NCI-H748 (cell line): ENCODE measurements around the gene HDAC4.

Experiments
- DNase-seq: peaks from one replicate; lab custom pipeline; 2025; ENCODE audit not compliant: unreplicated experiment; lab: John Stamatoyannopoulos, UW

The HDAC4 gene

GRCh38 chr2:239133945-239134570, 266.8 kb downstream of the HDAC4 start:
- DNase-seq = no peak

DNA sequence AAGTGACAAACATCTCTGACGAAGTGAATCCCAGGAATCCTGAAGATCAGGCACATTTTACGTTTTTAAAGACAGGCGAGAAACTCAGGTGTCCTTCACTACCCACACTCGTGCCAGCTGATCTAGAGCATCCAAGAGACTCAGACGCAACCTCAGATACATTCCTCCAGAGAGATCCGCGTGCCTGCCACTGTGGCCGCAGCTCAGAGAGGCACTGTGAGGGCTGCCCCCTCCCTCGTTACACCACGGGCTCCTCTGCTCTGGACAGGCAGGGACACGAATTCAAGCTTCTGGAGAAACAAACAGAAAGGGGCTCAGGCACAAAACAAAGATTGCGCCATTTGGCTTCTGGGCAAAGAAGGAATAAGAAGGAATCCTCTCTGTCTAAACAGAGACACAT, 268.0 kb downstream of the HDAC4 start:
- no peak for DNase-seq

GRCh38 chr2:239132156-239132709, 268.6 kb downstream of the HDAC4 start:
- DNase-seq = no peak

DNA sequence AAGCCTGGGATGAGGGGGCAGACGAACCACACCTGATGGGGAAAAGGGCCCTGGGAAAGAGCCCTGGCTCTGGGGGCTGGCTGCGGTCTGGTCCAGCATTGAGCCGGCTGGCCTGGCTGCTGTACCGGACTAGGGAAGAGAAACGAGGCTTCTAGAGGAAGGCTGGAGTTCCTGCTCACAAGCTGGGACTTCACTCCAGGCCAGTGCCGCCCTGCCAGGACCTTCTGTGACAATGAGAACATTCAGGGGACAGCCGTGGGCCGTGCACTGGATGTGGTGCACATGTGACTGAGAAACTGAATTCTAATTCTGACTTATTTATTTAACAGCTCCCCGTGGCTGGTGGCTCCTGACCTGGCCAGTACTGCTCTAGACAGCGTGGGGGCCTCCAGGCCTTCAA, 269.3 kb downstream of the HDAC4 start:
- no peak for DNase-seq

- DNase-seq = no peak
Measured at GRCh38 chr2:239130786-239131325, 270.0 kb downstream of the HDAC4 start.

- no peak for DNase-seq
Measured at GRCh38 chr2:239130041-239130440, 270.8 kb downstream of the HDAC4 start.

GRCh38 chr2:239129147-239129920, 271.5 kb downstream of the HDAC4 start:
- no peak for DNase-seq

DNA sequence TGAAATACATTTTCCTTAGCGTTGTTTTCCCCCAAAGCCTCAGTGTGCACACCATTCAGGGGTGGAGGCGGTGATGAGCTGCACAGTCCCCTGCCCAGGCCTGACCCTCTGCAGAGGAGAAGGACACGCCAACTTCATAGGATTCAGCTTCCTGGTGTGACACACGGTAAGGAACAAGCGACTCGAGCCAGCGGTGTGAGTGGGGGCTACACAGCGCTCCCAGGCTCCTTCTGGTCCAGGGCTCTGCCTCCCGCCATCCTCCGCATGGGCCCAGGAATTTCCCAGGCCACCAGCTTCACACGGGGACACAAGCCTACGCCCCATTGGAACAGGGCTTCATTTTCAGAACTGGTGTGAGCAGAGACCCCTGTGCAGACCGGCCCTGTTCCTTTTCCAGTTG, 272.1 kb downstream of the HDAC4 start:
- no peak for DNase-seq

- DNase-seq = no peak
Measured at GRCh38 chr2:239127513-239127912, 273.3 kb downstream of the HDAC4 start.

DNA sequence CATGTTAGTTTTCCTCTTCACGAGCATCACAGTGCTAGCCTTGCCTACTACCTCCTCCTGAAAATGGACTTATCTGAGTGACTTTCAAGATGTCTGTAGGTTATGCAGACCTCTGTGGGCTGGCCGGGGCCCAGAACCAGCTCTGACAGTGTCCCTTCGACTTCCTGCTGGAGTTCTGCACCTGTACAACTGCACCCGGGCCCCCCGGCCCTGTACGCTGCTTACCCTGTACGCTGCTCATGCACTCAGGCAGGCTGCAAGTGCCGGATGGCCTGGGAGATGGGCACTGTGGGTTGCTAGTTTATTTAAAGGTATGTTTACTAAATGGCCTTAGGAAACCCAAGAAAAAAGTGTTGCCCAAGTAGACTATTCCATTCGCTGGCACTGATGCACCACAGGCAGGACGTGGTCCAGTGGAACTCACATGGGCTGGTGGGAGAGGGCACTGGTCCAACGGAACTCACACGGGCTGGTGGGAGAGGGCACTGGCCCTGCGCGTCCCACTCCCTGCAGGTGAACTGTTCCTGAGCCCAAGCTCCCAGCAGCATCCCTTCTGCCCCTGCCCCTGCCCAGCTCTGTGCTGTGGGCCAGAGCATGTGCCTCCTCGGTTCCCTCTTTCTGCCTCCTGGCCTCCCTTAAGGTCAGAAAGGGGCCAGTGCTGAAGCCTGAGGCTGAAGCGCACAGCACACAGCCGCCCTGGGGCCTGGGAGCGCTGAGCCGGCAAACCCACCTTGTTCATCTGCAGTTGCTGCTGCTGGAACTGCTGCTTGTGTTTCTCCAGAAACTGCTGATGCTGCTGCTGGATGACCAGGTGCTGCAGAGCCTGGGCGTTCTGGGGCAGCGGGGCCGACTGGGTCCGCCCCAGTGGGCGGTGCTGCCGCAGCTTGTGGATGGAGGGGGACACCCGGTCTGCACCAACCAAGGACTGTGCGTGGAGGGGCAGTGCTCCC, 274.8 kb downstream of the HDAC4 start:
- DNase-seq = no peak

- no peak for DNase-seq
Measured at GRCh38 chr2:239124152-239124899, 276.5 kb downstream of the HDAC4 start.

DNA sequence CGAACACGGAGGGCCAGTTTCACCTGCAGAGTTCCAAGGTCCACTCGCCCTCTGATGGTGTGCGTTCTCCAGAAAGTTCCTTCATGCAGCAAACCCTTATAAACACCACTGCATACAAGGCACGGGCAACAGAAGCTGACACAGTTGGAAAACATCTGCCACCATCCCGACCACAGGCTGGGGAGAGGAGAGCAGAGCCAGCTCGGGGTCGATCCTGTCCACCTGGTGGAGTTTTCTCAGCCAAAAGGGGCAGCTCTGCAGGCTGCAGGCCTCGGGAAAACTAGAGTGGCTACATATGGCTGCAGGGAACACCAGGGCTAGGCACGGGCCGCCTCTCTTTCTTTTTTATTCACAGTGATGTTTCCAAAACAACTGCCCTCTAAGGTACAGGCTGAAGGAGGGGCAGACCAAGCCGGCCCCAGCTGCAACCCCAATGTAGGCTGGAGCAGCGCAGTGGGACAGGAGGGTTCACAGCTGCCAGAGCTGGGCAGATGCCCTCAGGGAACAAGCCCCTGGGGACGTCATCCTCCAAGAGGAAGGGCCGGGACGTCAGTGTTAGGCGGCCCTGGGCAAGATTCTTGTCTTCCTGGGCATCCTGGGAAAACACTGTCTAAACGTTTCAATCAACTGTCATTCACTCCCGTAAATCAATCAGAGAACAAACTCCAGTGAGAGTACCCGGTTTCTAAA, 278.3 kb downstream of the HDAC4 start:
- DNase-seq = no peak

DNA sequence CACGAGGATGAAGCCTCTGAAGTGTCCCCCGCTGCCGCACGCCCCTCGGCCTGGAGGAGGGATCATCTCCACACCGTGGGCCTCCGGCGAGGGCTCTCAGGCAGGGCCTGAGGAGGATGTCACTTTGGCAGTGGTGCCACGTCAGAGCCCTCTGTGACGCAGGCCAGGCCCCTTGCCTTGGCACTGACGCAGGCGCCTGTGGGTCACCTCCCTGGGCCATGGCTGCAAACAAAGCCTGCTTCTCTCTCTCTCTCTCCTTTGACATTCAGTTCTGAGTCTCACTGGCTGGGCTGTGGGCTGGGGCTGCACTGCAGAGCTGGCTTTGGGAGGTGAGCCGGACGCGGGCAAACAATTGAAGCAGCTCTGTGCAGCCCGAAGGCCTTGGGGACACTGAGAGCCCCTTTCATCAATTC, 279.2 kb downstream of the HDAC4 start:
- no peak for DNase-seq

GRCh38 chr2:239120664-239121063, 280.2 kb downstream of the HDAC4 start:
- DNase-seq = no peak

DNA sequence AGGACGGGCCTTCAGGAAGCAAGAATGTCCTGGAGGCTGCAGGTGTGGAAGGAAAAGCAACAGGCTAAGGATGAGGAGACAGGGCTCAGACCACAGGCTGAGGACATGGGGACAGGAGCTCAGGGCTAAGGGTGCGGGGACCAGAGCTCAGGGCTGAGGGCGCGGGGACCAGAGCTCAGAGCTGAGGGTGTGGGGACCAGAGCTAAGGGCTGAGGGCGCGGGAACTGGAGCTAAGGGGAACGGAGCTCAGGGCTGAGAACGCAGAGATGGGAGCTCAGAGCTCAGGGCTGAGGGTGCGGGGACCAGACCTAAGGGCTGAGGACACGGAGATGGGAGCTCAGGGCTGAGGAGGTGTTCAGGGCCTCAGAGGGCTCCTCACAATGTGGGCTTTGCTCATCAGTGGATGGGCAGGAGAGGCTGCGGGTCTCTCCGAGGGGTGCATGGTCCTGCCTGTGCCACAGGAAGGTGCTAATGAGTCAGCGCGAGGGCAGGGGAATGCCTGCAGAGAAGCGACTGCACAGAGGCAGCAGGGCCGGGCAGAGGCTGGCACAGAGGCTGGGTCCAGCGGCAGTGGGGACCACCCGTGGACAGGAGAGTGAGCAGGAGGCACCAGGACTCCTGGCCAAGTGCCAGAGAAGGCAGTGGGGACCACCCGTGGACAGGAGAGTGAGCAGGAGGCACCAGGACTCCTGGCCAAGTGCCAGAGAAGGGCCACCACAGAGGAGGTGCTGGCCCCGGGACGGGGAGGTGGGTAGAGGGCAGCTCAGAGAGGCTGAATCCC, 281.3 kb downstream of the HDAC4 start:
- DNase-seq = no peak

GRCh38 chr2:239118675-239119211, 282.1 kb downstream of the HDAC4 start:
- no peak for DNase-seq

- DNase-seq = no peak
Measured at GRCh38 chr2:239118264-239118663, 282.6 kb downstream of the HDAC4 start.

DNA sequence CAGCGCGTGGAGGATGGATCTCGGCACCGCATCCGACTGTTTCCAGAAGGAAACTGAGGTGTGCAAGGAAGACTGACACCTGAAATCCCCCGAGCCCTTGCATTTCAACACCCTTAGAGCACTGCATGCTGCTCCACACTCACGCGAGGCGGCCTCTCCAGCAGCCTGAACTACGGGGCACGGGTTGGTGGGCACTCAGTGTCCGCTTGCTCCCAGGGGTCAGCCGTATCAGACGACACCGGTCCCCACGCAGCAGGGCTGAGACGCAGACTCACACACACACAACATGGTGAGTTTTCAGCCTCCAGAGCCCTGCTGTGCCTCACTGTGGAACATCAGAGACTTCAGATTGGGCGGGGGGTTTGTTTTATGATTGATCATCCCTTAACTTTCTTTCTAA, 283.0 kb downstream of the HDAC4 start:
- DNase-seq = no peak
